SU-DHL-6 (cell line): ENCODE data around the gene FAM53B.

Source experiments
- CTCF ChIP-seq: fragments of 200-600 bp; sonication (generic); IDR thresholded peaks from one replicate; pipeline ENCODE4 v1.5.1; 2017; ENCODE audit warnings: antibody characterized with exemption, mild to moderate bottlenecking, low read length, moderate library complexity; ENCODE audit not compliant: insufficient read depth, poor library complexity, severe bottlenecking
- EZH2phosphoT487 ChIP-seq: fragments of 200-600 bp; sonication (generic), shearing (Covaris generic); conservative IDR thresholded peaks from 2 replicates; pipeline ENCODE4 v1.6.1; 2018; ENCODE audit warnings: mild to moderate bottlenecking, antibody characterized with exemption, low read length, moderate library complexity, mixed read lengths

DNA sequence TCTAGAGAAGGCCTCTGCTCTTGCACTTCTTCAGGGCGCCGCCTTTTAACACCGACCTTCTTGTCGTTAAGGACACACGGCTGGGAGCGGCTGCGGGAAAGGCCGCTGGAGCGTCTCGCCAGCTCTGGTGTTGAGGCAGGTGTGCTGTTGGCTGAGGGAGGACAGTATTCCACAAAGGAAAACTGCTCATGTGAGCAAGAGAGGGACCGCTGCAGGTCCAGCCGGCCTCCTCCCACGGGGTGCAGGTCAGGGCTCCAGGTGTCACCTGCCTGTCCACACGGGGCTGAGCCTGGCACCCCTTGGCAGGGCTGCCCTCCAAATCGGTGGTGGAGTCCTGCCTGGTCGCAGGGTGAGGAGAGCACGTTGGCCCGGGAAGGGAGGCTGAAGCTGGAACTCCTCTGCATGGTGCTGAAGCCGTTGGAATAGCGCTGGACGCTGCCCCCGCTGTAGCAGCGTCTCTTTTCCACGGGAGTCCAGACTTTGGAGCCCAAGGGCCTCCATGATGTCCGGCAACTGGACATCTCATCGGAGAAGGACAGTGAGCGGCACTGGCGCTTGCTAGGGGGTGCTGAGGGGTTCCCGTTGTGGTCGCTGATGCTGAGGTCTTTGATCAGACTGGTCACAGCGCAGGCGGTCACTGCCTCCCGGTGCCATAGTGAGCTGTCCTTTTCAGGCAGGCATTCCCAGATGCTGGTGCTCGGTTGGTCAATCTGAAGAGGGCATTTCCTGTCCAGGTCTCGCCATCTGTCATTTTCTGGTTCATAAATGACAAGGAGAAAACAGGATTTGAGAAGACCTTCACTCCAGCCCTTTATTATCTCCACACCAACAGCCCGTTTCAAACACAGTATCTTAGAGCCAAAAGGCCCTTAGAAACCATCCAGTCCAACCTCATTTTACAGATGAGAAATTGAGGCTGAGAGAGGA, 62.3 kb downstream of the FAM53B start:
- TF ChIP-seq CTCF (no peak), EZH2phosphoT487 (no peak)
